ENCODE measurements around the gene ACKR2.

DNA sequence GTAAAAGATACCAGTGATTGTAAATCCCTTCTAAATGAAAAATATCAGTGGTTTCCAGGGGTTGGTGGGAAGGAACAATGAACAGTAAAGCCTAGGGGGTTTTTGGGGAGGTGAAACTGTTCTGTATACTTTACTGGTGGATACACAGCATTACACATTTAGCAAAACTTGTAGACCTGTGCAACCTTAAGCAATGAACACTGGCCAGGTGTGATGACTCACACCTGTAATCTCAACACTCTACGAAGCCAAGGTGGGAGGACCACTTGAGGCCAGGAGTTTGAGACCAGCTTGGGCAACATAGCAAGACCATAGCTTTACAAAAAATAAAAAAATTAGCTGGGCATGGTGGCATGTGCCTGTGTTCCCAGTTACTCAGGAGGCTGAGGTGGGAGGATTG lies 38.0 kb upstream of the ACKR2 start:
- TF ChIP-seq, protein P1, sequence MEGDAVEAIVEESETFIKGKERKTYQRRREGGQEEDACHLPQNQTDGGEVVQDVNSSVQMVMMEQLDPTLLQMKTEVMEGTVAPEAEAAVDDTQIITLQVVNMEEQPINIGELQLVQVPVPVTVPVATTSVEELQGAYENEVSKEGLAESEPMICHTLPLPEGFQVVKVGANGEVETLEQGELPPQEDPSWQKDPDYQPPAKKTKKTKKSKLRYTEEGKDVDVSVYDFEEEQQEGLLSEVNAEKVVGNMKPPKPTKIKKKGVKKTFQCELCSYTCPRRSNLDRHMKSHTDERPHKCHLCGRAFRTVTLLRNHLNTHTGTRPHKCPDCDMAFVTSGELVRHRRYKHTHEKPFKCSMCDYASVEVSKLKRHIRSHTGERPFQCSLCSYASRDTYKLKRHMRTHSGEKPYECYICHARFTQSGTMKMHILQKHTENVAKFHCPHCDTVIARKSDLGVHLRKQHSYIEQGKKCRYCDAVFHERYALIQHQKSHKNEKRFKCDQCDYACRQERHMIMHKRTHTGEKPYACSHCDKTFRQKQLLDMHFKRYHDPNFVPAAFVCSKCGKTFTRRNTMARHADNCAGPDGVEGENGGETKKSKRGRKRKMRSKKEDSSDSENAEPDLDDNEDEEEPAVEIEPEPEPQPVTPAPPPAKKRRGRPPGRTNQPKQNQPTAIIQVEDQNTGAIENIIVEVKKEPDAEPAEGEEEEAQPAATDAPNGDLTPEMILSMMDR (IDR thresholded peaks at IDR 0.05), result no peak
- no peak for TF ChIP-seq POLR2A (IDR thresholded peaks at IDR 0.05)

All from testis (tissue), 2 donors.